A673 (cell line): Measurements from ENCODE around the gene TTC3.

ENCODE experiments used
- CTCF ChIP-seq: fragments of 300-800, 200-600 bp; sonication (generic); conservative IDR thresholded peaks from 2 replicates; pipeline ENCODE4 v1.5.1; 2017; ENCODE audit warnings: low read depth, mild to moderate bottlenecking, antibody characterized with exemption, low read length, moderate library complexity, mixed read lengths
- EZH2 ChIP-seq: fragments of 200-600 bp; sonication (generic); IDR thresholded peaks from 2 replicates; pipeline ENCODE4 v1.6.1; 2017; ENCODE audit warnings: borderline replicate concordance, low read depth, mild to moderate bottlenecking, mixed read lengths, antibody characterized with exemption, low read length; ENCODE audit not compliant: poor library complexity, severe bottlenecking

DNA sequence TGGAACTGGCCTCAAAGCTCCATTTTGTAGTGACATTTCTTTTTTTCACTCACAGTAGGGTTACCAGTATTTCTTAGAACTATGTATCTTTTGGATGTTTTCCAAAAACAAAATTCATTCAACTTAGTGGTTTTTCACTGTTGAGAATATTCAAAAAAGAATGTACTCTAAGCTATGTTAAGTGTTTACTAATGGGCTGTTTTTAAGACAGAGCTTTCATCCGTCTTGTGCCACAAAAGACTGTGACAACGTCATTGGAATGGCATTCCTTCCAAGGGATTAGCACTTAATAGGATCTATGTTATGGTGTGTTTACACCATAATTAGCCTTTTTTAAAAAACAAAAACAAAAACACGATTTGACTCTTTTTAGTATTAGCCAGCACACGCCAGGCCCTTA lies 66.8 kb downstream of the TTC3 start:
- TF ChIP-seq CTCF (no peak), EZH2 (no peak)
